Fibroblast of the aortic adventitia (primary cell): ENCODE results near the gene ANO10. TPM values are rescaled to one million over a fixed set of nuclear protein-coding genes. Genes with fewer than 3 reads are reported as not detected.

ENCODE experiments used
- DNase-seq: peaks from one replicate; pipeline ENCODE4 v3.0.0-alpha.2; 2010; ENCODE audit warnings: low read depth
- H3K4me3 ChIP-seq: 2 replicates; pipeline ENCODE4 v1.5.1; 2011; ENCODE audit warnings: low read depth, mild to moderate bottlenecking, control low read depth, low read length, moderate library complexity
- total RNA-seq: library from RNA; depleted of rRNA; stranded (reverse); fragments of >200 nt; gene quantifications from 2 replicates; pipeline ENCODE4 v1.2.3, GENCODE V29; 2012; ENCODE audit warnings: low replicate concordance
- TF ChIP-seq, protein P1 (sequence below): IDR thresholded peaks from 2 replicates; pipeline ENCODE4 v1.5.1; 2011; ENCODE audit warnings: mild to moderate bottlenecking, low read length, control low read depth, inconsistent platforms; ENCODE audit not compliant: insufficient read depth

Gene ANO10
- total RNA-seq, 1 donor: 46.4 TPM

DNA sequence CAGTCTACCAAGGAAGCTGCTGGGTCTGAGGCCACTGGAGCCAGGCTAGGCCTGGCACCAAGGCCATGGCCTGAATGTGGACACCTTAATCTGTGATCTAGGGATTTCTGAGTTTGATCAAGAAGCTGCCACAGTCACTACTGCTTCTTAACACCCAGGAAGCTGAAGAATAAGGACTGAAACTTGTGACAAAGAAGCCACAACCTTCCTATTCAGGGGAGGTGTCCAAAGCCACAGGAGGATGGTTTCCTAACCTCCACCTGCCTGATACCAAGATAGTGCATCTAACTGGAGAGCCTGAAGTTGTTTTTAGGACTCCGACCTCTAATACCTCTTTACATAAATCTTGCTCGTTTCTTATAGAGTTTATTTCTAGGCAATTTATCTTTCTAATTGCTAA is 5.5 kb upstream of the ANO10 start:
- TF ChIP-seq, protein P1, sequence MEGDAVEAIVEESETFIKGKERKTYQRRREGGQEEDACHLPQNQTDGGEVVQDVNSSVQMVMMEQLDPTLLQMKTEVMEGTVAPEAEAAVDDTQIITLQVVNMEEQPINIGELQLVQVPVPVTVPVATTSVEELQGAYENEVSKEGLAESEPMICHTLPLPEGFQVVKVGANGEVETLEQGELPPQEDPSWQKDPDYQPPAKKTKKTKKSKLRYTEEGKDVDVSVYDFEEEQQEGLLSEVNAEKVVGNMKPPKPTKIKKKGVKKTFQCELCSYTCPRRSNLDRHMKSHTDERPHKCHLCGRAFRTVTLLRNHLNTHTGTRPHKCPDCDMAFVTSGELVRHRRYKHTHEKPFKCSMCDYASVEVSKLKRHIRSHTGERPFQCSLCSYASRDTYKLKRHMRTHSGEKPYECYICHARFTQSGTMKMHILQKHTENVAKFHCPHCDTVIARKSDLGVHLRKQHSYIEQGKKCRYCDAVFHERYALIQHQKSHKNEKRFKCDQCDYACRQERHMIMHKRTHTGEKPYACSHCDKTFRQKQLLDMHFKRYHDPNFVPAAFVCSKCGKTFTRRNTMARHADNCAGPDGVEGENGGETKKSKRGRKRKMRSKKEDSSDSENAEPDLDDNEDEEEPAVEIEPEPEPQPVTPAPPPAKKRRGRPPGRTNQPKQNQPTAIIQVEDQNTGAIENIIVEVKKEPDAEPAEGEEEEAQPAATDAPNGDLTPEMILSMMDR: no peak
- H3K4me3 ChIP-seq: no peak overlapping the region
- DNase-seq: no peak

DNA sequence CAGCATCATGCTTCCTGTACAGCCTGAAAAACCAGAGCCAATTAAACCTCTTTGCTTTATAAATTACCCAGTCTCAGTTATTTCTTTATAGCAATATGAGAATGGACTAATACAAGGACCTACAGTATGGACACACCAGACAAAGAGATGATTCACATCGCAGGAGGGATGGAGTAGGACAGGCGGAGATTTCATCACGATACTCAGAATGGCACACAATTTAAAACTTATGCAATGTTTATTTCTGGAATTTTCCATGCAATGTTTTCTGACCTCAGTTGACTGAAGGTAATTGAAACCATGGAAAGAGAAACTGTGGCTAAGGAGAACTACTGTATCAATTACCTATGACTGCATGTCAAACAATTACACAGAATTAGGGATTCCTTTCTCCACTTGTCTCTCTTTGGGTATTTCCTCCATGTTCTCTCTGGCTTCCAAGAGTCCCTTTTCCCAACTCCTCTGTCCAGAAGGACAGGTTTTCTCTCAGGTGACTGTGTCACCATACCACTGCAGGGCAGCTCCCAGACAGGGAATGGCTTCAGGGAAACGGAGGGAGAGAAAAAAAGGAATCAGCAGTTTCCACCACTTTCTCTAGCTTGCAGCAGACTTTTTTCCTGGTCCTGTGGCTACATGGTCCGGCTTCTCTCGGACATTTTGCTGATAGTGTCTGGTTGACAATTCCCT is 3.0 kb upstream of the ANO10 start:
- TF ChIP-seq, protein P1: no peak
- DNase-seq: no peak
- no peak overlapping the region for H3K4me3 ChIP-seq

DNA sequence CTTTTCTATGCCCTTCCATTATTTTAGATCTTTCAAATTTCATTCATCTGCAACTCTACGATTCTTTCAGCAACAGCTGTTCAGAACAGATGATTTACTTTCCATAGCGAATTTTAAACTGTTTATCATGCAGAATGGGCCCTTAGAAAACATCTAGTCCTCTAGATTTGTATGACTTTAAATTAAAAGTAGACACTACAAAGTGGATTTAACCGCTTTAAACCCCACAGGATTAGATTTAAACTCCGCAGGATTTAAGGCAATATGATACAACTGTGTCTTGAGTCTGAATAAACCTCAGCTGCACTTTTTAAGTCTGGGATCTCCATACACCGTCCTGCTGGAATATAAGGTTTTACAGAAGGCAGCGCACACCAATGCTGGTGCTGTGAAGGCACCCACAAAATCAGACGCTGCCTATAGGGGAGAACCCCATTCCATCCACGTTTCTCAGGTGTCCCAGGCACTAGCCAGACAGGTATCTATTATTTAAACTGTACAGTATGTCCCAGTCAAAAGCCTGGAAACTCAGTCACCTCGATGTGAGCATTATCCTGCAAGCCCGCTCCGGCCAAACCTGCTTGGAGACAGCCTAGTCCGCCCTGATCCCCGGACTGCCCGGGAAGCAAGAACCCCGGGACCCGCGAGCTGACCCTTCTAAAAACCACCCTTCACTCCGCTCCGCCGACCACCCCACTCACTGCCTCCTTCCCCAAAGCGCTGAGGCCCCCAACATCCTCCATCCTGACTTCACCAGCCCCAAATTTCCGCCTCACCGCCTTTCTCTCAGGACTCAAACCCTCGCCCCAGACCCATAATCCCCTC is 768 bp downstream of the ANO10 start:
- H3K4me3 ChIP-seq: peak overlapping the region; percentile 84
- TF ChIP-seq, protein P1: no peak
- DNase-seq: peak; percentile 29

DNA sequence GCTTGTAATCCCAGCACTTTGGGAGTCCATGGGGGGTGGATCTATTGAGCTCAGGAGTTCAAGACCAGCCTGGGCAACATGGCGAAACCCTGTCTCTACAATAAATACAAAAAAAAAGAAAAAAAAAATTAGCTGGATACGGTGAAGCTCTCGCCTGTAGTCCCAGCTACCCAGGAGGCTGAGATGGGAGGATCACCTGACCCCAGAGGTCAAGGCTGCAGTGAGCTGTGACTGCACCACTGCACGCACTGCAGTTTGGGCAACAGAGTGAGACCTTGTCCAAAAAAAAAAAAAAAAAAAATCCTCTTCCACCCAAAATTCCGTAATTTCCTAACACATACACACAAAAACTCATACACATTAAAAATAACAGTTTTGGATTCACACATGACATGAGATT is 2.2 kb downstream of the ANO10 start:
- DNase-seq: no peak
- H3K4me3 ChIP-seq: no peak overlapping the region
- TF ChIP-seq, protein P1: no peak

DNA sequence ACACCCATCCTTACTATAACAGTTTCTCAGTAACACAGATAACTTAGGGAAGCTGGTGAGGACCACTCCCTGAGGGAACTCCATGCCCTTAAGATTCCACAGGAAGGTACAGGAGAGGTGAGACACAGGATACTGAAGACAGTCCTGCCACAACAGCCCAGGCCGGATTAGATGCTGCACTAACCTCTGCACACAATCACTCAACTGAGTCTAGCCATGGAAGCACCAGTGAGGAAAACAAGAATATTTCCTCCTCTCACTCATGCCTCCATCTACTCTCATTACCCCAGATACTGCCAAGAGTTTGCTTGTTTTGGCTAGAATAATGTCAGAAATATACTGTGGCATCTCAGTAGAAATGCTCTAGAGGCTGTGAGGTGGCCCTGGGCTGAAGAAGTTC is 3.7 kb downstream of the ANO10 start:
- DNase-seq: no peak
- no peak overlapping the region for H3K4me3 ChIP-seq
- TF ChIP-seq, protein P1: no peak

DNA sequence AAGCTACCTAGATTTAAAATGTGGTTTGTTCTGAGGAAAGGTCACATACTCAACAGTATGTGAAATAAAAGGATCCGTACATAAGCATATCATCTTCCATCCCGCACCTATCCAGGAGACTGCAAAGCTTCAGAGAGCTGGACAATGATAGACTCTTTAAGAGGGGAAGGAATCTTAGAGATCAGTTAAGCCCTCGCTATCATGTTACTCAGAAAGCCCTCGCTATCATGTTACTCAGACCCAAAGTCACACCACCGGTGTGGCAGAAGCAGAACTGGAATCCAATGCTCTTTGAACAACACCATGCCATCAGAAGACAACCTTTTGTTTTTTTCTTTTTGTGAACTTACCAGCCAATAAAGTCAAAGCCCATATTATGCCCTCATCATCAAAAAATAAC is 5.8 kb downstream of the ANO10 start:
- TF ChIP-seq, protein P1: no peak
- no peak for DNase-seq
- no peak overlapping the region for H3K4me3 ChIP-seq
